DMS 273 (cell line): ENCODE measurements around the gene GUCD1.
"Not testable (repeated sequence)": the region's sequence is repeated elsewhere in the genome, so short reads cannot be mapped to it uniquely, and the experiment has no call there.

ENCODE experiments used
- DNase-seq: peaks from one replicate; lab custom pipeline; 2025; ENCODE audit not compliant: unreplicated experiment; lab: John Stamatoyannopoulos, UW

The GUCD1 gene

GRCh38 chr22:24530968-24531367 lies 24.0 kb downstream of the GUCD1 start:
- not testable (repeated sequence) for DNase-seq

GRCh38 chr22:24529898-24530297 lies 25.0 kb downstream of the GUCD1 start:
- DNase-seq: no peak

GRCh38 chr22:24526191-24526590 lies 28.7 kb downstream of the GUCD1 start:
- no peak for DNase-seq

GRCh38 chr22:24525416-24526037 lies 29.4 kb downstream of the GUCD1 start:
- DNase-seq: peak; percentile 79

- no peak for DNase-seq
These were observed 31.1 kb downstream of the GUCD1 start for GRCh38 chr22:24523873-24524272.

- DNase-seq: peak; percentile 85
These were observed 33.1 kb downstream of the GUCD1 start for GRCh38 chr22:24521791-24522245.

GRCh38 chr22:24519496-24519895 lies 35.4 kb downstream of the GUCD1 start:
- DNase-seq: no peak

- DNase-seq: no peak
These were observed 36.0 kb downstream of the GUCD1 start for GRCh38 chr22:24518771-24519485.

- DNase-seq: no peak
These were observed 36.7 kb downstream of the GUCD1 start for GRCh38 chr22:24518228-24518627.

GRCh38 chr22:24517446-24517845 lies 37.5 kb downstream of the GUCD1 start:
- no peak for DNase-seq

- DNase-seq: peak; percentile 12
These were observed 38.6 kb downstream of the GUCD1 start for GRCh38 chr22:24516301-24516737.

GRCh38 chr22:24515027-24515338 lies 40.0 kb downstream of the GUCD1 start:
- DNase-seq: no peak

- peak; percentile 15 for DNase-seq
These were observed 40.5 kb downstream of the GUCD1 start for GRCh38 chr22:24514241-24515026.

GRCh38 chr22:24513378-24514240 lies 41.3 kb downstream of the GUCD1 start:
- DNase-seq: no peak

- DNase-seq: no peak
These were observed 42.9 kb downstream of the GUCD1 start for GRCh38 chr22:24512043-24512442.

- peak; percentile 58 for DNase-seq
These were observed 44.0 kb downstream of the GUCD1 start for GRCh38 chr22:24510637-24511625.

GRCh38 chr22:24507716-24508115 lies 47.2 kb downstream of the GUCD1 start:
- DNase-seq: no peak

- DNase-seq: no peak
These were observed 48.0 kb downstream of the GUCD1 start for GRCh38 chr22:24506802-24507438.
